Chondrocyte (in vitro differentiated cells): Measurements from ENCODE around the gene SCOC. TPM values are rescaled to one million over a fixed set of nuclear protein-coding genes. Genes with fewer than 3 reads are reported as not detected.

ENCODE experiments used
- DNase-seq: peaks from one replicate; pipeline ENCODE4 v3.0.0; 2021; ENCODE audit warnings: mixed read lengths, low spot score
- H3K27ac Mint-ChIP-seq: one replicate; pipeline ENCODE4 v1.8.0; 2021; ENCODE audit warnings: mild to moderate bottlenecking, moderate library complexity, mixed read lengths; ENCODE audit not compliant: unreplicated experiment
- H3K27me3 Mint-ChIP-seq: 2 replicates; pipeline ENCODE4 v1.8.0; 2021; ENCODE audit warnings: low read depth, mixed read lengths
- H3K36me3 Mint-ChIP-seq: 2 replicates; pipeline ENCODE4 v1.8.0; 2021; ENCODE audit warnings: low read depth, mixed read lengths
- H3K4me1 Mint-ChIP-seq: 2 replicates; pipeline ENCODE4 v1.8.0; 2021; ENCODE audit warnings: low read depth, mild to moderate bottlenecking, mixed read lengths
- H3K4me3 Mint-ChIP-seq: one replicate; pipeline ENCODE4 v1.8.0; 2021; ENCODE audit warnings: mild to moderate bottlenecking, moderate library complexity, mixed read lengths; ENCODE audit not compliant: unreplicated experiment
- H3K9me3 Mint-ChIP-seq: 2 replicates; pipeline ENCODE4 v1.8.0; 2021; ENCODE audit warnings: low read depth, mixed read lengths
- CTCF ChIP-seq: fragments of 200-600 bp; sonication (generic); IDR thresholded peaks from 2 replicates; pipeline ENCODE4 v1.5.0; 2021; ENCODE audit warnings: antibody characterized with exemption, mild to moderate bottlenecking, moderate library complexity
- total RNA-seq: library from RNA; stranded (reverse); gene quantifications from 3 replicates; pipeline ENCODE4 v1.2.1, GENCODE V29; 2021

Gene SCOC
- total RNA-seq, 1 donor from 2014 or later: 56.0 TPM

- no peak overlapping the region for H3K27ac Mint-ChIP-seq
- no peak overlapping the region for H3K4me3 Mint-ChIP-seq
- no peaks in the 10 kb centered on the region for H3K36me3 Mint-ChIP-seq
- no peaks in the 10 kb centered on the region for H3K4me1 Mint-ChIP-seq
- TF ChIP-seq CTCF: no peak
- H3K27me3 Mint-ChIP-seq: peaks cover 10% of the 10 kb centered on the region
- H3K9me3 Mint-ChIP-seq: no peaks in the 10 kb centered on the region
- DNase-seq: no peak
These were observed 22.1 kb upstream of the SCOC start for GRCh38 chr4:140351093-140352075.

GRCh38 chr4:140353786-140354185 lies 19.7 kb upstream of the SCOC start:
- Mint-ChIP-seq H3K27me3 (peaks cover 18% of the 10 kb centered on the region), H3K27ac (no peak overlapping the region), H3K9me3 (no peaks in the 10 kb centered on the region), H3K4me3 (no peak overlapping the region), H3K36me3 (no peaks in the 10 kb centered on the region), H3K4me1 (no peaks in the 10 kb centered on the region)
- DNase-seq: no peak
- TF ChIP-seq CTCF: no peak

- TF ChIP-seq CTCF: no peak
- no peak for DNase-seq
- Mint-ChIP-seq H3K4me3 (no peak overlapping the region), H3K36me3 (no peaks in the 10 kb centered on the region), H3K27me3 (peaks cover 16% of the 10 kb centered on the region), H3K27ac (no peak overlapping the region), H3K4me1 (no peaks in the 10 kb centered on the region), H3K9me3 (no peaks in the 10 kb centered on the region)
These were observed 18.2 kb upstream of the SCOC start for GRCh38 chr4:140355288-140355687.

- no peak overlapping the region for H3K27ac Mint-ChIP-seq
- no peaks in the 10 kb centered on the region for H3K9me3 Mint-ChIP-seq
- H3K4me3 Mint-ChIP-seq: no peak overlapping the region
- DNase-seq: no peak
- no peaks in the 10 kb centered on the region for H3K36me3 Mint-ChIP-seq
- H3K4me1 Mint-ChIP-seq: no peaks in the 10 kb centered on the region
- TF ChIP-seq CTCF: no peak
- H3K27me3 Mint-ChIP-seq: peaks cover 16% of the 10 kb centered on the region
These were observed 15.6 kb upstream of the SCOC start for GRCh38 chr4:140357868-140358267.

- no peaks in the 10 kb centered on the region for H3K36me3 Mint-ChIP-seq
- peaks cover 16% of the 10 kb centered on the region for H3K27me3 Mint-ChIP-seq
- TF ChIP-seq CTCF: no peak
- no peaks in the 10 kb centered on the region for H3K4me1 Mint-ChIP-seq
- H3K27ac Mint-ChIP-seq: no peak overlapping the region
- H3K9me3 Mint-ChIP-seq: no peaks in the 10 kb centered on the region
- no peak overlapping the region for H3K4me3 Mint-ChIP-seq
- no peak for DNase-seq
These were observed 15.2 kb upstream of the SCOC start for GRCh38 chr4:140358281-140358680.
